ENCODE results near the gene MLLT1. TPM values are rescaled to one million over a fixed set of nuclear protein-coding genes. Genes with fewer than 3 reads are reported as not detected.

The MLLT1 gene
- total RNA-seq, 1 experiment from 2014 or later, result 54.9 TPM

DNA sequence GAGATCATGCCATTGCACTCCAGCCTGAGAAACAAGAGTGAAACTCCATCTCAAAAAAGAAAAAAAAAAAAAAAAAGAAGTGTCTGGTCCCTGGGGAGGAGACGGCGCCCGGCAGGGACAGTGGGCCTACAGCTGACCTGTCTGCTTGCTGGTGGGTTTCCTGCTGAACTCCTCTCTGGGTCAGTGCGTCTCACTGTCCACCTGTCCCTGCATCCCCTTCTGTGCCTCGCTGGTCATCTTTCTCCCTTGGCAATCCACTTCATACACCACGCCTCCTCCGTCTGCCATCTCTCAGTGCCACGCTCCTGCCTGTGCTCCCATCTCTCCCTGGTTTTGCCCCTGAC lies 80.9 kb downstream of the MLLT1 start:
- no peak overlapping the region for H3K56ac ChIP-seq (ENCODE audit: insufficient read length, low read depth, low read length)
- H3K9me3 Mint-ChIP-seq, result peaks cover 30 to 46% of the 10 kb centered on the region in 2 experiments
- peak overlapping the region; percentile 83 for H3K4me2 ChIP-seq (ENCODE audit: insufficient read depth, insufficient read length, low read length)
- no peaks in the 10 kb centered on the region for H3K79me1 ChIP-seq (ENCODE audit: insufficient read depth, low read depth, low read length, poor library complexity, severe bottlenecking)
- peak overlapping the region in 2 of 3 experiments; percentile 7 to 51; a peak in 2 of 7 replicates for H3K27ac Mint-ChIP-seq
- H2BK120ac ChIP-seq (ENCODE audit: low read depth, low read length, poor library complexity, severe bottlenecking), result no peak overlapping the region
- H3K9me3 ChIP-seq (ENCODE audit: control insufficient read depth, low read depth, low read length), result no peaks in the 10 kb centered on the region
- no peak overlapping the region for H2BK20ac ChIP-seq (ENCODE audit: low read depth, low read length, poor library complexity, severe bottlenecking)
- no peak overlapping the region for H2BK5ac ChIP-seq (ENCODE audit: insufficient read length, low read length)
- no peak overlapping the region for H3T11ph ChIP-seq (ENCODE audit: low read length)
- no CpG with 5 or more reads among the region's 8 CpGs for WGBS (ENCODE audit: extremely low coverage, insufficient read length, low lambda C conversion rate)
- no peak for DNase-seq
- peaks cover 26 to 32% (median 27%) of the 10 kb centered on the region in 3 experiments for H3K36me3 Mint-ChIP-seq (ENCODE audit: insufficient read depth in 1 of 3, low read depth in 3 of 3)
- no peak overlapping the region for H3K27ac ChIP-seq (ENCODE audit: insufficient read length, low read depth, low read length)
- no peak overlapping the region for H4K5ac ChIP-seq (ENCODE audit: insufficient read length, low read depth, low read length)
- H3K9ac ChIP-seq (ENCODE audit: extremely low read depth, insufficient read length, low read length), result peak overlapping the region; percentile 48
- H3K4ac ChIP-seq (ENCODE audit: low read depth, low read length), result no peak overlapping the region
- H3K23ac ChIP-seq (ENCODE audit: insufficient read length, low read depth, low read length), result no peak overlapping the region
- peaks cover 6% of the 10 kb centered on the region for H3K23me2 ChIP-seq (ENCODE audit: insufficient read length, low read depth, low read length, poor library complexity, severe bottlenecking)
- peaks cover 5 to 6% of the 10 kb centered on the region in 2 experiments for H3K4me1 Mint-ChIP-seq
- H3K4me1 ChIP-seq (ENCODE audit: insufficient read depth, low read length), result no peaks in the 10 kb centered on the region
- H2BK12ac ChIP-seq (ENCODE audit: insufficient read length, low read depth, low read length), result no peak overlapping the region
- peak overlapping the region; percentile 81 to 94 for H3K4me3 Mint-ChIP-seq
- no peak overlapping the region; the same call in 1 of the 2 replicates for H3K14ac ChIP-seq (ENCODE audit: insufficient read depth, low read length)
- no peak overlapping the region for H2AK5ac ChIP-seq (ENCODE audit: insufficient read length, low read length)
- peak overlapping the region; percentile 52 for H3K18ac ChIP-seq (ENCODE audit: insufficient read length, low read depth, low read length)
- H2AFZ ChIP-seq (ENCODE audit: low read length), result no peak overlapping the region
- H2BK15ac ChIP-seq (ENCODE audit: low read depth, low read length), result no peak overlapping the region
- peaks cover 22% of the 10 kb centered on the region for H3K27me3 Mint-ChIP-seq (ENCODE audit: low read depth)
- no peaks in the 10 kb centered on the region for H3K27me3 ChIP-seq (ENCODE audit: insufficient read depth, low read length)
- peaks cover 6% of the 10 kb centered on the region for H4K20me1 ChIP-seq (ENCODE audit: control insufficient read depth, insufficient read depth, insufficient read length)
- no peak overlapping the region for H4K91ac ChIP-seq (ENCODE audit: insufficient read length, low read depth, low read length)
- no peaks in the 10 kb centered on the region for H3K79me2 ChIP-seq (ENCODE audit: insufficient read depth, low read length)
- no peak overlapping the region for H4K8ac ChIP-seq (replicated peaks; ENCODE audit: insufficient read length, low read depth, low read length)
- TF ChIP-seq, protein P1, sequence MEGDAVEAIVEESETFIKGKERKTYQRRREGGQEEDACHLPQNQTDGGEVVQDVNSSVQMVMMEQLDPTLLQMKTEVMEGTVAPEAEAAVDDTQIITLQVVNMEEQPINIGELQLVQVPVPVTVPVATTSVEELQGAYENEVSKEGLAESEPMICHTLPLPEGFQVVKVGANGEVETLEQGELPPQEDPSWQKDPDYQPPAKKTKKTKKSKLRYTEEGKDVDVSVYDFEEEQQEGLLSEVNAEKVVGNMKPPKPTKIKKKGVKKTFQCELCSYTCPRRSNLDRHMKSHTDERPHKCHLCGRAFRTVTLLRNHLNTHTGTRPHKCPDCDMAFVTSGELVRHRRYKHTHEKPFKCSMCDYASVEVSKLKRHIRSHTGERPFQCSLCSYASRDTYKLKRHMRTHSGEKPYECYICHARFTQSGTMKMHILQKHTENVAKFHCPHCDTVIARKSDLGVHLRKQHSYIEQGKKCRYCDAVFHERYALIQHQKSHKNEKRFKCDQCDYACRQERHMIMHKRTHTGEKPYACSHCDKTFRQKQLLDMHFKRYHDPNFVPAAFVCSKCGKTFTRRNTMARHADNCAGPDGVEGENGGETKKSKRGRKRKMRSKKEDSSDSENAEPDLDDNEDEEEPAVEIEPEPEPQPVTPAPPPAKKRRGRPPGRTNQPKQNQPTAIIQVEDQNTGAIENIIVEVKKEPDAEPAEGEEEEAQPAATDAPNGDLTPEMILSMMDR (conservative IDR thresholded peaks at IDR 0.05), result no peak
